ENCODE measurements around the gene LAMA2. TPM values are rescaled to one million over a fixed set of nuclear protein-coding genes. Genes with fewer than 3 reads are reported as not detected.

LAMA2 gene
- total and polyA plus RNA-seq, 2 experiments from 2014 or later = 0.91 to 6.4 TPM

DNA sequence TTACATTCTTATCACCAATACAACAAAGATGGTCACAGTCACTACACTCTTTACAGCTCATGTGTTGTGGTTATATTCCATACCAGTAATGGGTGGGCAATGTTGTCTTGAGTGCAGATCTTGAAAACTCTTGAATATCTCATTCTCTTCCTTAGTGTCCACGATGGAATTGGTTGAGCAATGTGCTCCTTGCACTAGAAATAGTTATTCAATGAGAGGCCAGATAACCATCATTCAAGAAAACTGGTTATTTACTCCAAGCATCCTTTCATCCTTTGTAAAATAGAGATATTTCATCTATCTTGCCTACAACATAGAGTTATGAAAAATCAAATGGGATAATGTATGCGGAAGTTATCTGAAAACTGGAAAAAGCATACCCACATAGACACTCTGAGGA, 611.2 kb downstream of the LAMA2 start:
- H3K4me3 ChIP-seq = no peak overlapping the region
- Mint-ChIP-seq H3K4me3 (no peak overlapping the region), H3K27me3 (ENCODE audit: insufficient read depth, low read depth, poor library complexity) (peaks cover 1% of the 10 kb centered on the region), H3K4me1 (peaks cover 15% of the 10 kb centered on the region; the same call in 2 of the 3 replicates), H3K27ac (no peak overlapping the region), H3K9me3 (no peaks in the 10 kb centered on the region), H3K36me3 (ENCODE audit: low read depth) (no peaks in the 10 kb centered on the region)
- ATAC-seq (no peak), DNase-seq (ENCODE audit: low spot score) (no peak)
- H3K4me1 ChIP-seq (ENCODE audit: insufficient read depth) = peaks cover 4% of the 10 kb centered on the region; the same call in 1 of the 2 replicates
- no peaks in the 10 kb centered on the region for H4K20me1 ChIP-seq (replicated peaks; ENCODE audit: insufficient read depth)
- no peaks in the 10 kb centered on the region for H3K79me2 ChIP-seq (replicated peaks; ENCODE audit: insufficient read depth)
- H3K9me2 ChIP-seq (ENCODE audit: insufficient read depth) = no peaks in the 10 kb centered on the region
- H3K4me2 ChIP-seq = no peak overlapping the region
- H3K36me3 ChIP-seq (ENCODE audit: insufficient read depth) = no peaks in the 10 kb centered on the region
- no peaks in the 10 kb centered on the region for H3F3A ChIP-seq (replicated peaks; ENCODE audit: low read depth)
- H2AFZ ChIP-seq = no peak overlapping the region
- TF ChIP-seq EZH2 (IDR thresholded peaks at IDR 0.05; ENCODE audit: low read depth, unreplicated experiment) = no peak
- TF ChIP-seq, protein P1, sequence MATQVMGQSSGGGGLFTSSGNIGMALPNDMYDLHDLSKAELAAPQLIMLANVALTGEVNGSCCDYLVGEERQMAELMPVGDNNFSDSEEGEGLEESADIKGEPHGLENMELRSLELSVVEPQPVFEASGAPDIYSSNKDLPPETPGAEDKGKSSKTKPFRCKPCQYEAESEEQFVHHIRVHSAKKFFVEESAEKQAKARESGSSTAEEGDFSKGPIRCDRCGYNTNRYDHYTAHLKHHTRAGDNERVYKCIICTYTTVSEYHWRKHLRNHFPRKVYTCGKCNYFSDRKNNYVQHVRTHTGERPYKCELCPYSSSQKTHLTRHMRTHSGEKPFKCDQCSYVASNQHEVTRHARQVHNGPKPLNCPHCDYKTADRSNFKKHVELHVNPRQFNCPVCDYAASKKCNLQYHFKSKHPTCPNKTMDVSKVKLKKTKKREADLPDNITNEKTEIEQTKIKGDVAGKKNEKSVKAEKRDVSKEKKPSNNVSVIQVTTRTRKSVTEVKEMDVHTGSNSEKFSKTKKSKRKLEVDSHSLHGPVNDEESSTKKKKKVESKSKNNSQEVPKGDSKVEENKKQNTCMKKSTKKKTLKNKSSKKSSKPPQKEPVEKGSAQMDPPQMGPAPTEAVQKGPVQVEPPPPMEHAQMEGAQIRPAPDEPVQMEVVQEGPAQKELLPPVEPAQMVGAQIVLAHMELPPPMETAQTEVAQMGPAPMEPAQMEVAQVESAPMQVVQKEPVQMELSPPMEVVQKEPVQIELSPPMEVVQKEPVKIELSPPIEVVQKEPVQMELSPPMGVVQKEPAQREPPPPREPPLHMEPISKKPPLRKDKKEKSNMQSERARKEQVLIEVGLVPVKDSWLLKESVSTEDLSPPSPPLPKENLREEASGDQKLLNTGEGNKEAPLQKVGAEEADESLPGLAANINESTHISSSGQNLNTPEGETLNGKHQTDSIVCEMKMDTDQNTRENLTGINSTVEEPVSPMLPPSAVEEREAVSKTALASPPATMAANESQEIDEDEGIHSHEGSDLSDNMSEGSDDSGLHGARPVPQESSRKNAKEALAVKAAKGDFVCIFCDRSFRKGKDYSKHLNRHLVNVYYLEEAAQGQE (IDR thresholded peaks at IDR 0.05; ENCODE audit: unreplicated experiment) = no peak
- H3K27me3 ChIP-seq (ENCODE audit: insufficient read depth) = no peaks in the 10 kb centered on the region
- H3K27ac ChIP-seq (ENCODE audit: low read depth) = no peak overlapping the region

DNA sequence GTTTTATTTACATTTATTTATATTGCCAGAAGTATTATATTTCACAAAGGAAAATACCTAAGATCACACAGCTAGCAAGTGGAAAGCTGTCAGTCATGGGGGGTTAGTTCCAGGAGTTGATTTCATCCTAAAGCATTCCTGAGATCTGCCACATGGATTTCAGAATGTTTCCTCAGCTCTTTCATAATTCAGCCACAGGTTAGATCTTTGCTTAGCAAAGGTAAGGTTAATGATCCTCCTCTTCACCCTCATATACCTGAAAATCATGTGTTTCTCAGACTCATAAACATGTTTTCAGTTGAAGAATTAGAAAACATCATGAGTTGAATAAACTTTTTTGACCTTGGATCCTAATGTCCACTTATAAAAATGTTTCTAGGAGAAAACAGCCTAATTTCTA, 611.6 kb downstream of the LAMA2 start:
- no peaks in the 10 kb centered on the region for H3K9me2 ChIP-seq (ENCODE audit: insufficient read depth)
- no peak overlapping the region for H3K4me2 ChIP-seq
- no peak overlapping the region for H3K4me3 ChIP-seq
- H3F3A ChIP-seq (replicated peaks; ENCODE audit: low read depth) = no peaks in the 10 kb centered on the region
- H3K36me3 ChIP-seq (ENCODE audit: insufficient read depth) = no peaks in the 10 kb centered on the region
- no peak overlapping the region for H3K27ac ChIP-seq (ENCODE audit: low read depth)
- no peaks in the 10 kb centered on the region for H3K79me2 ChIP-seq (replicated peaks; ENCODE audit: insufficient read depth)
- Mint-ChIP-seq H3K36me3 (ENCODE audit: low read depth) (no peaks in the 10 kb centered on the region), H3K9me3 (no peaks in the 10 kb centered on the region), H3K27ac (no peak overlapping the region), H3K27me3 (ENCODE audit: insufficient read depth, low read depth, poor library complexity) (peaks cover 1% of the 10 kb centered on the region), H3K4me1 (peaks cover 20% of the 10 kb centered on the region), H3K4me3 (no peak overlapping the region)
- H3K4me1 ChIP-seq (ENCODE audit: insufficient read depth) = peaks cover 4% of the 10 kb centered on the region; the same call in 1 of the 2 replicates
- no peaks in the 10 kb centered on the region for H3K27me3 ChIP-seq (ENCODE audit: insufficient read depth)
- H4K20me1 ChIP-seq (replicated peaks; ENCODE audit: insufficient read depth) = no peaks in the 10 kb centered on the region
- ATAC-seq (no peak), DNase-seq (ENCODE audit: low spot score) (no peak)
- H2AFZ ChIP-seq = no peak overlapping the region
- no peak for TF ChIP-seq CREB1 (CRISPR knock-in tag; IDR thresholded peaks at IDR 0.05; ENCODE audit: low read depth)
- TF ChIP-seq, protein P2, sequence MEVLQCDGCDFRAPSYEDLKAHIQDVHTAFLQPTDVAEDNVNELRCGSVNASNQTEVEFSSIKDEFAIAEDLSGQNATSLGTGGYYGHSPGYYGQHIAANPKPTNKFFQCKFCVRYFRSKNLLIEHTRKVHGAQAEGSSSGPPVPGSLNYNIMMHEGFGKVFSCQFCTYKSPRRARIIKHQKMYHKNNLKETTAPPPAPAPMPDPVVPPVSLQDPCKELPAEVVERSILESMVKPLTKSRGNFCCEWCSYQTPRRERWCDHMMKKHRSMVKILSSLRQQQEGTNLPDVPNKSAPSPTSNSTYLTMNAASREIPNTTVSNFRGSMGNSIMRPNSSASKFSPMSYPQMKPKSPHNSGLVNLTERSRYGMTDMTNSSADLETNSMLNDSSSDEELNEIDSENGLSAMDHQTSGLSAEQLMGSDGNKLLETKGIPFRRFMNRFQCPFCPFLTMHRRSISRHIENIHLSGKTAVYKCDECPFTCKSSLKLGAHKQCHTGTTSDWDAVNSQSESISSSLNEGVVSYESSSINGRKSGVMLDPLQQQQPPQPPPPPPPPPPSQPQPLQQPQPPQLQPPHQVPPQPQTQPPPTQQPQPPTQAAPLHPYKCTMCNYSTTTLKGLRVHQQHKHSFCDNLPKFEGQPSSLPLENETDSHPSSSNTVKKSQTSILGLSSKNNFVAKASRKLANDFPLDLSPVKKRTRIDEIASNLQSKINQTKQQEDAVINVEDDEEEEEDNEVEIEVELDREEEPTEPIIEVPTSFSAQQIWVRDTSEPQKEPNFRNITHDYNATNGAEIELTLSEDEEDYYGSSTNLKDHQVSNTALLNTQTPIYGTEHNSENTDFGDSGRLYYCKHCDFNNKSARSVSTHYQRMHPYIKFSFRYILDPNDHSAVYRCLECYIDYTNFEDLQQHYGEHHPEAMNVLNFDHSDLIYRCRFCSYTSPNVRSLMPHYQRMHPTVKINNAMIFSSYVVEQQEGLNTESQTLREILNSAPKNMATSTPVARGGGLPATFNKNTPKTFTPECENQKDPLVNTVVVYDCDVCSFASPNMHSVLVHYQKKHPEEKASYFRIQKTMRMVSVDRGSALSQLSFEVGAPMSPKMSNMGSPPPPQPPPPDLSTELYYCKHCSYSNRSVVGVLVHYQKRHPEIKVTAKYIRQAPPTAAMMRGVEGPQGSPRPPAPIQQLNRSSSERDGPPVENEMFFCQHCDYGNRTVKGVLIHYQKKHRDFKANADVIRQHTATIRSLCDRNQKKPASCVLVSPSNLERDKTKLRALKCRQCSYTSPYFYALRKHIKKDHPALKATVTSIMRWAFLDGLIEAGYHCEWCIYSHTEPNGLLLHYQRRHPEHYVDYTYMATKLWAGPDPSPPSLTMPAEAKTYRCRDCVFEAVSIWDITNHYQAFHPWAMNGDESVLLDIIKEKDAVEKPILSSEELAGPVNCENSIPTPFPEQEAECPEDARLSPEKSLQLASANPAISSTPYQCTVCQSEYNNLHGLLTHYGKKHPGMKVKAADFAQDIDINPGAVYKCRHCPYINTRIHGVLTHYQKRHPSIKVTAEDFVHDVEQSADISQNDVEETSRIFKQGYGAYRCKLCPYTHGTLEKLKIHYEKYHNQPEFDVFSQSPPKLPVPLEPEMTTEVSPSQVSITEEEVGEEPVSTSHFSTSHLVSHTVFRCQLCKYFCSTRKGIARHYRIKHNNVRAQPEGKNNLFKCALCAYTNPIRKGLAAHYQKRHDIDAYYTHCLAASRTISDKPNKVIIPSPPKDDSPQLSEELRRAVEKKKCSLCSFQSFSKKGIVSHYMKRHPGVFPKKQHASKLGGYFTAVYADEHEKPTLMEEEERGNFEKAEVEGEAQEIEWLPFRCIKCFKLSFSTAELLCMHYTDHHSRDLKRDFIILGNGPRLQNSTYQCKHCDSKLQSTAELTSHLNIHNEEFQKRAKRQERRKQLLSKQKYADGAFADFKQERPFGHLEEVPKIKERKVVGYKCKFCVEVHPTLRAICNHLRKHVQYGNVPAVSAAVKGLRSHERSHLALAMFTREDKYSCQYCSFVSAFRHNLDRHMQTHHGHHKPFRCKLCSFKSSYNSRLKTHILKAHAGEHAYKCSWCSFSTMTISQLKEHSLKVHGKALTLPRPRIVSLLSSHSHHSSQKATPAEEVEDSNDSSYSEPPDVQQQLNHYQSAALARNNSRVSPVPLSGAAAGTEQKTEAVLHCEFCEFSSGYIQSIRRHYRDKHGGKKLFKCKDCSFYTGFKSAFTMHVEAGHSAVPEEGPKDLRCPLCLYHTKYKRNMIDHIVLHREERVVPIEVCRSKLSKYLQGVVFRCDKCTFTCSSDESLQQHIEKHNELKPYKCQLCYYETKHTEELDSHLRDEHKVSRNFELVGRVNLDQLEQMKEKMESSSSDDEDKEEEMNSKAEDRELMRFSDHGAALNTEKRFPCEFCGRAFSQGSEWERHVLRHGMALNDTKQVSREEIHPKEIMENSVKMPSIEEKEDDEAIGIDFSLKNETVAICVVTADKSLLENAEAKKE (CRISPR knock-in tag; IDR thresholded peaks at IDR 0.05) = no peak
- TF ChIP-seq POLR2AphosphoS5 (IDR thresholded peaks at IDR 0.05; ENCODE audit: low read depth) = no peak
- no peak for TF ChIP-seq STAT1 (IDR thresholded peaks at IDR 0.05; ENCODE audit: unreplicated experiment)
- no peak for TF ChIP-seq EZH2phosphoT487 (IDR thresholded peaks at IDR 0.05; ENCODE audit: unreplicated experiment)
- no peak for TF ChIP-seq ZNF331 (CRISPR knock-in tag; IDR thresholded peaks at IDR 0.05; ENCODE audit: low read depth)
- TF ChIP-seq EZH2 (IDR thresholded peaks at IDR 0.05; ENCODE audit: low read depth, unreplicated experiment) = no peak
- no peak for TF ChIP-seq ZNF114 (CRISPR knock-in tag; IDR thresholded peaks at IDR 0.05)
- TF ChIP-seq NANOG (IDR thresholded peaks at IDR 0.05; ENCODE audit: borderline replicate concordance) = no peak
